Loucy (cell line): ENCODE measurements around the gene WDR37.

Source experiments
- CTCF ChIP-seq: fragments of 200-600 bp; sonication (generic); conservative IDR thresholded peaks from 2 replicates; pipeline ENCODE4 v1.5.1; 2014; ENCODE audit warnings: mild to moderate bottlenecking, antibody characterized with exemption, low read length
- EZH2phosphoT487 ChIP-seq: fragments of 200-600 bp; IDR thresholded peaks from 2 replicates; pipeline ENCODE4 v1.6.1; 2018; ENCODE audit warnings: antibody characterized with exemption, mild to moderate bottlenecking, moderate library complexity, borderline replicate concordance

- TF ChIP-seq CTCF, result no peak
- TF ChIP-seq EZH2phosphoT487, result no peak
Observed at GRCh38 chr10:1170867-1171180, 114.6 kb downstream of the WDR37 start.
